ENCODE data around the gene CACNA2D3.

- no peak for TF ChIP-seq CTCF (IDR thresholded peaks at IDR 0.05)
- no peak for TF ChIP-seq POLR2A (IDR thresholded peaks at IDR 0.05)
These were observed 441.3 kb downstream of the CACNA2D3 start for GRCh38 chr3:54563501-54564200.

Data from uterus (tissue), 2 donors.